A549 treated with CORT108297 at 1 μM for 4 hours (cell line): ENCODE measurements around the gene SRP19. TPM values are rescaled to one million over a fixed set of nuclear protein-coding genes. Genes with fewer than 3 reads are reported as not detected.

ENCODE experiments used
- total RNA-seq: library from RNA; stranded (reverse); fragments of 200-300 nt; extraction: Qiagen RNA extraction; gene quantifications from 5 replicates; pipeline ENCODE4 v1.2.3, GENCODE V29; 2022

SRP19 gene
- 73.6 to 98.9 TPM (median 78.3 TPM) in 5 replicates for total RNA-seq

DNA sequence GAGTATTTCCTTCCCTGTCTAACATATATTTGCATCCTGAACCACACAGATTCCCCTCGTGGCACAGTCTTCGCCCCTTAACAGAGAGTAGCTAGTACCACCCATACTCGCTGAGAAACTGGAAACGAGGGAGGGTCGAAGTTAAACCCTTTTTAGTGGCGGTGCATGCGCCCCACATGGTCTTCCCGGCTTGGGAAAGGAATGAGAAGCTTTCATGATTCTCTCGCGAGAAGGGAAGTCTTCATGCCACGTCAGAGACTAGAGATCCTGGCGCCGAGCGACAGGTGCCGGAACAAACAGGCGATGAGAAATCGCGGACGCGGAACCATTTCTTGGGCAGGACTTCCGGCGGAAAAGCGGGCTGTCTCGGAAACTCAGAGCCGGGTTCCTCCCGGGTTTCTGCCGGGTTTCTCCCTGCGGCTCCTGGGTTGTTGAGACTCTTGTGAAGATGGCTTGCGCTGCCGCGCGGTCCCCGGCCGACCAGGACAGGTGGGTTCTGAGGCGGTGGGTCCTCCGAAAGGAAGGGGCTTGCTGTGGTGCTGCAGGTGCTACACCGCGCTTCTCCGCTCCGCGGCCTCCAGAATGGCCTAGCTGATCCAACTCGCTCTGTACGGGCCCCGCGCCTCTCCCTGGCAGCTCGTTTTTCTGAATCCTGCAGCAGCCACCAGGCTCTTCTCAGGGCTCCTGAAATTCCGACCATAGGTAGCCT is at the start of gene SRP19:
Gene SRP19, plus strand, starts transcription at position 359 of the 709 bp plus-strand sequence. Its CDS starts 90 bp downstream, at position 449.

Other genes with a start within 250 kb of the SRP19 start
- gene APC, start 123.4 kb upstream of the SRP19 start, total RNA-seq, result 5.6 to 11.0 TPM (median 8.6 TPM) in 5 replicates
- gene REEP5, start 60.9 kb downstream of the SRP19 start, total RNA-seq, result 135 to 149 TPM (median 137 TPM) in 5 replicates
- 8.5 to 14.7 TPM (median 12.1 TPM) in 5 replicates for gene DCP2, start 115.5 kb downstream of the SRP19 start, total RNA-seq